Measurements from ENCODE around the gene GFRA1. TPM values are rescaled to one million over a fixed set of nuclear protein-coding genes. Genes with fewer than 3 reads are reported as not detected.

Gene GFRA1
- total and polyA plus RNA-seq, 2 of the 8 experiments (the other 6 are each of a cell fraction or from before 2014, with no cell fraction given): 1.1 to 2.0 TPM

DNA sequence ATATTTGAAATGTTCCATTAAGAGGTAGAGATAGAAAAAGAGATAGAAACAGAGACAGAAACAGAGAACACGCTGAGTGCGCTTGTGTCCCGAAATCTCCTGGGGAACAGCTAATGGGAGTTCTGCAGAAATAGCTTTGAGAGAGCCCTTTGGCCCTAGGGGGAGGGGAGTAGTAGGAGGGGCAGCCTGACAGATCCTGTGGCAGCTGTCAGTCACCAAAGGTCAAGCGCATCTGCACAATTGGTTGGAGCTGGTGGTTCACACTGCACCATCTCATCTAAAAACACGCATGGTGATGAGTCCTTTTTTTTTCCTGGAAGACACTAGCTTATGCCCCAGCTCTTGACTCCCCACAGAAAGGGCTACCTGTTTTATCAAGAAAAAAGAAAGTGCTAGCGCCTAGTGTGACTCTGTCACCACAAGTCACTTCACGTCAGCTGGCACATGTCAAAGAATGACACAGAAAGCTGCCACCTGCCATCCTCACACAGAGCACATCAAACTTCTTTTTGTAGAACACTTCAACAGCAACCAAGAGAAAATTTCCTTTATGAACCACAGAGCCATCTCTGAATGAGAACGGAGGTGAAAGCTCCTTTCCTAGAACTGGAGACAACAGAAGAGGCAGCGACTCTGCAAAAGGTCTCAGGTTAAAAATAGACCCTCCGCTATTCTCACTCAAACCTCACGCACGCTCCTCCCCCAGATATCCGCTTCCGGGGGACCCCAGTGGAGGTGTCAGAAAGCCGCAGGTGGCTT lies 125.7 kb downstream of the GFRA1 start:
- no peaks in the 10 kb centered on the region for H3K36me3 ChIP-seq (ENCODE audit: control insufficient read depth in 2 of 4, insufficient read depth in 4 of 4, low read length in 3 of 4)
- H3K9me3 ChIP-seq (ENCODE audit: insufficient read depth in 2 of 2, low read depth in 1 of 2, low read length in 1 of 2): no peaks in the 10 kb centered on the region
- no peak overlapping the region for H3K18ac ChIP-seq (ENCODE audit: extremely low read depth, low read length)
- no peak overlapping the region for H3K14ac ChIP-seq (ENCODE audit: insufficient read length)
- H3K4me1 ChIP-seq (replicated peaks in 1 of 4; ENCODE audit: control insufficient read depth in 3 of 4, insufficient read depth in 4 of 4, low read length in 3 of 4): no peaks in the 10 kb centered on the region; a peak in 1 of 7 replicates
- no peak overlapping the region for H3K56ac ChIP-seq (replicated peaks; ENCODE audit: insufficient read length, low read depth, low read length)
- peaks cover 0 to 2% of the 10 kb centered on the region in 2 experiments for H4K20me1 ChIP-seq (replicated peaks in 1 of 2; ENCODE audit: control insufficient read depth in 1 of 2, insufficient read depth in 2 of 2, low read length in 2 of 2)
- H2AFZ ChIP-seq (ENCODE audit: low read length): no peak overlapping the region
- CTCF ChIA-PET (ENCODE audit: partially characterized antibody): interaction anchor here (0.7 to 1.5 kb wide), 7 partner anchors 10 to 25 kb away, joined by 3 to 5 read pairs (median 3); no protein-coding TSS in a partner anchor
- DNase-seq (ENCODE audit: low read depth in 1 of 2, low spot score in 2 of 2) (peak in 1 of 2 experiments; percentile 35), FAIRE-seq (no peak)
- no peak overlapping the region for H3K4ac ChIP-seq (replicated peaks; ENCODE audit: insufficient read length, low read depth, low read length)
- H3K27me3 ChIP-seq (replicated peaks in 1 of 4; ENCODE audit: control insufficient read depth in 3 of 4, extremely low read depth in 1 of 4, insufficient read depth in 3 of 4, low read length in 3 of 4): no peaks in the 10 kb centered on the region
- no peak overlapping the region for H3K4me2 ChIP-seq (ENCODE audit: insufficient read depth in 1 of 2, low read depth in 2 of 2, low read length in 2 of 2)
- no peak overlapping the region for H3K27ac ChIP-seq (ENCODE audit: low read depth, low read length)
- no peak overlapping the region for H3K4me3 ChIP-seq (ENCODE audit: extremely low read depth in 1 of 4, insufficient read depth in 2 of 4, low read depth in 3 of 4, low read length in 4 of 4)
- POLR2A ChIA-PET (ENCODE audit: partially characterized antibody): no interaction called here
- H4K8ac ChIP-seq (ENCODE audit: extremely low read depth, insufficient read depth, low read length): no peak overlapping the region
- no peak overlapping the region for H2BK20ac ChIP-seq (ENCODE audit: low read length)
- no peak overlapping the region for H2BK120ac ChIP-seq (replicated peaks; ENCODE audit: low read depth, low read length)
- H2AK5ac ChIP-seq (ENCODE audit: low read depth, low read length): no peak overlapping the region
- WGBS, 2 experiments (ENCODE audit: extremely low coverage in 1 of 2, insufficient coverage in 1 of 2, insufficient read length in 1 of 2, insufficient replicate concordance in 2 of 2, low coverage in 1 of 2, low lambda C conversion rate in 2 of 2, missing lambda C conversion rate in 1 of 2): 95% methylated on average over 15 of the region's 15 CpGs; no CpG with 5 or more reads in 1 of the 2 experiments
- H3K79me2 ChIP-seq (ENCODE audit: control insufficient read depth in 1 of 2, insufficient read depth in 2 of 2, low read length in 2 of 2): no peaks in the 10 kb centered on the region
- H2BK15ac ChIP-seq (ENCODE audit: low read length): no peak overlapping the region
- no peak overlapping the region for H2BK12ac ChIP-seq (ENCODE audit: low read depth, low read length)
- no peak overlapping the region for H3K9ac ChIP-seq (replicated peaks in 1 of 4; ENCODE audit: extremely low read depth in 1 of 4, low read depth in 3 of 4, low read length in 3 of 4)
- no peaks in the 10 kb centered on the region; the same call in 1 of the 2 replicates for H3K23me2 ChIP-seq (ENCODE audit: low read depth, low read length)
- H3K79me1 ChIP-seq (ENCODE audit: low read depth, low read length): no peaks in the 10 kb centered on the region
- TF ChIP-seq POLR2A (IDR thresholded peaks at IDR 0.05; ENCODE audit: control extremely low read depth in 1 of 2, low read depth in 2 of 2, low read length in 2 of 2) (no peak), SAP30 (IDR thresholded peaks at IDR 0.05; ENCODE audit: insufficient read depth, insufficient replicate concordance, low read length) (no peak), GTF2F1 (IDR thresholded peaks at IDR 0.05; ENCODE audit: borderline replicate concordance, low read depth, low read length) (no peak), GABPA (IDR thresholded peaks at IDR 0.05; ENCODE audit: borderline replicate concordance, insufficient read depth, low read length) (no peak), KDM4A (IDR thresholded peaks at IDR 0.05; ENCODE audit: low read depth, low read length, severe bottlenecking) (no peak), TEAD4 (IDR thresholded peaks at IDR 0.05; ENCODE audit: low read depth, low read length) (no peak), SP2 (IDR thresholded peaks at IDR 0.05; ENCODE audit: low read length) (no peak), EZH2 (IDR thresholded peaks at IDR 0.05; ENCODE audit: low read depth, low read length, severe bottlenecking) (no peak), SIRT6 (IDR thresholded peaks at IDR 0.05; ENCODE audit: low read length) (no peak)
- no peak overlapping the region for H3K23ac ChIP-seq (ENCODE audit: insufficient read length)
- no peak overlapping the region for H2BK5ac ChIP-seq (ENCODE audit: low read depth, low read length)
- H4K91ac ChIP-seq (replicated peaks; ENCODE audit: insufficient read length, low read length): no peak overlapping the region
- no peak overlapping the region for H4K5ac ChIP-seq (ENCODE audit: insufficient read length, low read depth, low read length)
